Lung (tissue), 12 donors: Measurements from ENCODE around the gene SYTL3. TPM values are rescaled to one million over a fixed set of nuclear protein-coding genes. Genes with fewer than 3 reads are reported as not detected.

Experiments used
- ATAC-seq: fragments of 200-7000 bp; cut with Tn5 transposase; one replicate; pipeline ENCODE4 v1.9.1; 2020; ENCODE audit warnings: moderate number of reproducible peaks; ENCODE audit not compliant: insufficient read depth, low FRiP score
- DNase-seq, 3 donors: peaks; one replicate each; pipeline ENCODE4 v3.0.0-alpha.2; 2013 to 2017
- H3K27ac ChIP-seq, 2 donors: one replicate each; pipeline ENCODE4 v1.5.1; 2013; ENCODE audit warnings: mild to moderate bottlenecking in 2 of 2, moderate library complexity in 2 of 2, control low read depth in 1 of 2, inconsistent platforms in 1 of 2, low read depth in 1 of 2, low read length in 1 of 2
- H3K27me3 ChIP-seq, 3 donors: one replicate each; pipeline ENCODE4 v1.5.1; 2013; ENCODE audit warnings: low read length in 2 of 3; ENCODE audit not compliant: control insufficient read depth in 3 of 3, insufficient read depth in 3 of 3
- H3K36me3 ChIP-seq, 4 donors: one replicate each; pipeline ENCODE4 v1.5.1; 2013; ENCODE audit warnings: low read length in 4 of 4, mild to moderate bottlenecking in 1 of 4, moderate library complexity in 1 of 4; ENCODE audit not compliant: control insufficient read depth in 4 of 4, insufficient read depth in 4 of 4
- H3K4me1 ChIP-seq, 5 donors: one replicate each; pipeline ENCODE4 v1.5.1; 2013; ENCODE audit warnings: low read length in 5 of 5, mild to moderate bottlenecking in 2 of 5, moderate library complexity in 1 of 5; ENCODE audit not compliant: control insufficient read depth in 5 of 5, insufficient read depth in 5 of 5
- H3K4me3 ChIP-seq: one replicate; pipeline ENCODE4 v1.5.1; 2013; ENCODE audit warnings: mild to moderate bottlenecking, control low read depth, moderate library complexity
- H3K9ac ChIP-seq, 2 donors: one replicate each; pipeline ENCODE4 v1.5.1; 2013; ENCODE audit warnings: low read length in 2 of 2, control low read depth in 1 of 2; ENCODE audit not compliant: insufficient read depth in 1 of 2
- H3K9me3 ChIP-seq, 4 donors: one replicate each; pipeline ENCODE4 v1.5.1; 2013; ENCODE audit warnings: low read length in 3 of 4, mild to moderate bottlenecking in 1 of 4, moderate library complexity in 1 of 4; ENCODE audit not compliant: control insufficient read depth in 4 of 4, insufficient read depth in 3 of 4
- CTCF ChIP-seq: IDR thresholded peaks from 2 replicates; pipeline ENCODE4 v1.5.1; 2012; ENCODE audit warnings: mild to moderate bottlenecking; ENCODE audit errors: control extremely low read depth, extremely low read depth
- WGBS, 2 donors: extraction: QIAGEN DNeasy Blood & Tissue Kit; methylation state at CpG; one replicate each; pipeline ENCODE4 v1.1.7; 2013; 5-methylcytosine and 5-hydroxymethylcytosine counted together
- polyA plus RNA-seq, 2 donors: library from polyadenylated mRNA; stranded (reverse); fragments of 200-250 nt; gene quantifications; one replicate each; pipeline ENCODE4 v1.2.1, GENCODE V29; 2013
- total RNA-seq, 2 donors: library from RNA; depleted of rRNA in 1 of 2; stranded (reverse); fragments of >200 nt in 1 of 2; gene quantifications; one replicate each; pipeline ENCODE4 v1.2.1, GENCODE V29; 2014 to 2021
- donor health status: control.
- donor health status: control.
- donor health status: Bipolar disorder and iron deficiency.
- donor health status: healthy.
- donor health status: DM: yes; HTN: yes; CAD: no.

The SYTL3 gene
- total and polyA plus RNA-seq, 4 donors: 6.5 to 20.0 (median 15.6) TPM

GRCh38 chr6:158766621-158767455 lies 117.0 kb downstream of the SYTL3 start:
- Histone ChIP-seq H3K27ac (no peak overlapping the region), H3K9ac (no peak overlapping the region), H3K4me1 (no peaks in the 10 kb centered on the region), H3K9me3 (no peaks in the 10 kb centered on the region), H3K4me3 (no peak overlapping the region), H3K36me3 (peaks cover 27 to 70% (median 46%) of the 10 kb centered on the region in 4 donors), H3K27me3 (no peaks in the 10 kb centered on the region)
- WGBS, 2 donors: 92 to 95% methylated on average over 38 of the region's 38 CpGs
- DNase-seq (no peak), ATAC-seq (no peak)
- TF ChIP-seq CTCF: no peak

- no peak for ATAC-seq
- 82 to 92% methylated on average over 6 of the region's 6 CpGs for WGBS, 2 donors
Observed at GRCh38 chr6:158767709-158768108, 117.9 kb downstream of the SYTL3 start.

GRCh38 chr6:158768436-158768835 lies 118.6 kb downstream of the SYTL3 start:
- Histone ChIP-seq H3K9ac (no peak overlapping the region), H3K4me3 (no peak overlapping the region), H3K27me3 (no peaks in the 10 kb centered on the region), H3K27ac (no peak overlapping the region), H3K9me3 (no peaks in the 10 kb centered on the region), H3K36me3 (peaks cover 38 to 74% (median 53%) of the 10 kb centered on the region in 4 donors), H3K4me1 (no peaks in the 10 kb centered on the region)
- WGBS, 2 donors: 89 to 96% methylated on average over 8 of the region's 8 CpGs
- DNase-seq: no peak
- no peak for ATAC-seq
- TF ChIP-seq CTCF: no peak

More at GRCh38 chr6:158767709-158768108, 117.9 kb downstream of the SYTL3 start:
- Histone ChIP-seq H3K27me3 (no peaks in the 10 kb centered on the region), H3K4me3 (no peak overlapping the region), H3K27ac (no peak overlapping the region), H3K9ac (no peak overlapping the region), H3K9me3 (no peaks in the 10 kb centered on the region), H3K36me3 (peaks cover 35 to 76% (median 50%) of the 10 kb centered on the region in 4 donors), H3K4me1 (no peaks in the 10 kb centered on the region)
- no peak for TF ChIP-seq CTCF
- DNase-seq: no peak
